Measurements from ENCODE around the gene FIG4. TPM values are rescaled to one million over a fixed set of nuclear protein-coding genes. Genes with fewer than 3 reads are reported as not detected.
"Not testable (repeated sequence)": the region's sequence is repeated elsewhere in the genome, so short reads cannot be mapped to it uniquely, and the experiment has no call there.

FIG4 gene
- total RNA-seq, 1 experiment from 2014 or later: 5.7 TPM

- H3K4me1 ChIP-seq (ENCODE audit: insufficient read depth, low read length): peaks cover 7% of the 10 kb centered on the region
- no peaks in the 10 kb centered on the region for H3K9me3 ChIP-seq (ENCODE audit: low read length)
- H3K9ac ChIP-seq (ENCODE audit: low read length): no peak overlapping the region
- H3K27ac ChIP-seq (ENCODE audit: low read length): no peak overlapping the region
- no peak overlapping the region for H3K4me2 ChIP-seq (ENCODE audit: low read length)
- ATAC-seq: no peak
- CTCF ChIA-PET: no interaction called here
- POLR2A ChIA-PET (ENCODE audit: unreplicated experiment): no interaction called here
- no peaks in the 10 kb centered on the region for H3K79me2 ChIP-seq (ENCODE audit: low read length)
- TF ChIP-seq, protein P1, sequence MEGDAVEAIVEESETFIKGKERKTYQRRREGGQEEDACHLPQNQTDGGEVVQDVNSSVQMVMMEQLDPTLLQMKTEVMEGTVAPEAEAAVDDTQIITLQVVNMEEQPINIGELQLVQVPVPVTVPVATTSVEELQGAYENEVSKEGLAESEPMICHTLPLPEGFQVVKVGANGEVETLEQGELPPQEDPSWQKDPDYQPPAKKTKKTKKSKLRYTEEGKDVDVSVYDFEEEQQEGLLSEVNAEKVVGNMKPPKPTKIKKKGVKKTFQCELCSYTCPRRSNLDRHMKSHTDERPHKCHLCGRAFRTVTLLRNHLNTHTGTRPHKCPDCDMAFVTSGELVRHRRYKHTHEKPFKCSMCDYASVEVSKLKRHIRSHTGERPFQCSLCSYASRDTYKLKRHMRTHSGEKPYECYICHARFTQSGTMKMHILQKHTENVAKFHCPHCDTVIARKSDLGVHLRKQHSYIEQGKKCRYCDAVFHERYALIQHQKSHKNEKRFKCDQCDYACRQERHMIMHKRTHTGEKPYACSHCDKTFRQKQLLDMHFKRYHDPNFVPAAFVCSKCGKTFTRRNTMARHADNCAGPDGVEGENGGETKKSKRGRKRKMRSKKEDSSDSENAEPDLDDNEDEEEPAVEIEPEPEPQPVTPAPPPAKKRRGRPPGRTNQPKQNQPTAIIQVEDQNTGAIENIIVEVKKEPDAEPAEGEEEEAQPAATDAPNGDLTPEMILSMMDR (conservative IDR thresholded peaks at IDR 0.05; ENCODE audit: low read depth, low read length): no peak
- no peak for TF ChIP-seq EZH2phosphoT487 (IDR thresholded peaks at IDR 0.05; ENCODE audit: borderline replicate concordance, low read length)
- TF ChIP-seq EZH2 (IDR thresholded peaks at IDR 0.05; ENCODE audit: low read length, unreplicated experiment): no peak
- no peaks in the 10 kb centered on the region for H3K9me2 ChIP-seq (replicated peaks; ENCODE audit: low read length)
- DNase-seq: no peak
- no peaks in the 10 kb centered on the region for H3F3A ChIP-seq (ENCODE audit: low read length, unreplicated experiment)
- H2AFZ ChIP-seq (ENCODE audit: low read length): no peak overlapping the region
- H3K36me3 ChIP-seq (ENCODE audit: low read depth, low read length): no peaks in the 10 kb centered on the region
- no TSS peak for BruUV-seq (replicated peaks)
- H4K20me1 ChIP-seq (ENCODE audit: low read length): no peaks in the 10 kb centered on the region
- H3K4me3 ChIP-seq (ENCODE audit: low read length): no peak overlapping the region
- intact Hi-C loops (cut with micrococcal nuclease): no loop called here
- no peaks in the 10 kb centered on the region for H3K27me3 ChIP-seq (ENCODE audit: low read length)
These were observed 14.4 kb upstream of the FIG4 start for GRCh38 chr6:109676724-109677123.

DNA sequence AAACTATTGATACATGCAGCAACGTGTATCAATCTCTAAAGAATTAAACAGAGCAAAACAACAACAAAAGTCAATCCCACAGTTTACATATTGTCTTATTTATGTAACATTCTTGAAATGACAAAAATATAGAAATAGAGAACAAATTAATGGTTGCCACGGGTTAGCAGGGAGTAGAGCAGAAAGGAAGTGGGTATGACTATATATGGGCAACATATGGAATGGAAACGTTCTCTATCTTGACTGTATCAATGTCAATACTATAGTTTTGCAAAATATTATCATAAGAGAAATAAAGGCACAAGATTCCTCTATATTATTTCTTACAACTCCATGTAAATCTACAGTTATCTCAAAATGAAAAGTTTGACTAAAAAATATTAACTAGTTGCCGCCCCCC, 12.9 kb upstream of the FIG4 start:
- Histone ChIP-seq H3K9ac (ENCODE audit: low read length) (no peak overlapping the region), H3K27ac (ENCODE audit: low read length) (no peak overlapping the region), H3K9me2 (replicated peaks; ENCODE audit: low read length) (no peaks in the 10 kb centered on the region), H3K4me3 (ENCODE audit: low read length) (no peak overlapping the region), H3F3A (ENCODE audit: low read length, unreplicated experiment) (no peaks in the 10 kb centered on the region), H3K36me3 (ENCODE audit: low read depth, low read length) (no peaks in the 10 kb centered on the region), H2AFZ (ENCODE audit: low read length) (no peak overlapping the region), H3K79me2 (ENCODE audit: low read length) (no peaks in the 10 kb centered on the region), H4K20me1 (ENCODE audit: low read length) (no peaks in the 10 kb centered on the region), H3K9me3 (ENCODE audit: low read length) (no peaks in the 10 kb centered on the region), H3K4me2 (ENCODE audit: low read length) (no peak overlapping the region), H3K4me1 (ENCODE audit: insufficient read depth, low read length) (no peaks in the 10 kb centered on the region), H3K27me3 (ENCODE audit: low read length) (no peaks in the 10 kb centered on the region)
- ATAC-seq (no peak), DNase-seq (no peak)
- TF ChIP-seq, protein P1 (conservative IDR thresholded peaks at IDR 0.05; ENCODE audit: low read depth, low read length): no peak
- TF ChIP-seq EZH2phosphoT487 (IDR thresholded peaks at IDR 0.05; ENCODE audit: borderline replicate concordance, low read length): no peak
- intact Hi-C loops (cut with micrococcal nuclease): no loop called here
- ChIA-PET CTCF (no interaction called here), POLR2A (ENCODE audit: unreplicated experiment) (no interaction called here)
- no TSS peak for BruUV-seq (replicated peaks)

DNA sequence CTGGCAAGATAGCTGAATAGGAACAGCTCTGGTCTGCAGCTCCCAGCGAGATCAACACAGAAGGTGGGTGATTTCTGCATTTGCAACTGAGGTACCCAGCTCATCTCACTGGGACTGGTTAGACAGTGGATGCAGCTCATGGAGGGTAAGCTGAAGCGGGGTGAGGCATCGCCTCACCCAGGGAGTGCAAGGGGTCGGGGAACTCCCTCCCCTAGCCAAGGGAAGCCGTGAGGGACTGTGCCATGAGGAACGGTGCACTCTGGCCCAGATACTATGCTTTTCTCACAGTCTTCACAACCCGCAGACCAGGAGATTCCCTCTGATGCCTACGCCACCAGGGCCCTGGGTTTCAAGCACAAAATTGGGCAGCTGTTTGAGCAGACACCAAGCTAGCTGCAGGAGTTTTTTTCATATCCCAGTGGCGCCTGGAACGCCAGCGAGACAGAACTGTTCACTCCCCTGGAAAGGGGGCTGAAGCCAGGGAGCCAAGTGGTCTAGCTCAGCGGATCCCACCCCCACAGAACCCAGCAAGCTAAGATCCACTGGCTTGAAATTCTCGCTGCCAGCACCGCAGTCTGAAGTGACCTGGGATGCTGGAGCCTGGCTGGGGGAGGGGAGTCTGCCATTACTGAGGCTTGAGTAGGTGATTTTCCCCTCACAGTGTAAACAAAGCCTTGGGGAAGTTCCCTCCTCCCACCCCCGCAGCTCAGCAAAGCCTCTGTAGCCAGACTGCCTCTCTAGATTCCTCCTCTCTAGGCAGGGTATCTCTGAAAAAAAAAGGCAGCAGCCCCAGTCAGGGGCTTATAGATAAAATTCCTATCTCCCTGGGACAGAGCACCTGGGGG, 12.2 kb upstream of the FIG4 start:
- ATAC-seq; H3K36me3 ChIP-seq (ENCODE audit: low read depth, low read length); POLR2A ChIA-PET (ENCODE audit: unreplicated experiment); H3K79me2 ChIP-seq (ENCODE audit: low read length); intact Hi-C loops (cut with micrococcal nuclease); CTCF ChIA-PET; H3K27ac ChIP-seq (ENCODE audit: low read length); H3K4me2 ChIP-seq (ENCODE audit: low read length); BruUV-seq (replicated peaks); H3K9me3 ChIP-seq (ENCODE audit: low read length); H3K27me3 ChIP-seq (ENCODE audit: low read length); H3K9ac ChIP-seq (ENCODE audit: low read length); DNase-seq; H3K9me2 ChIP-seq (replicated peaks; ENCODE audit: low read length); H4K20me1 ChIP-seq (ENCODE audit: low read length); H3K4me3 ChIP-seq (ENCODE audit: low read length); H3K4me1 ChIP-seq (ENCODE audit: insufficient read depth, low read length); H3F3A ChIP-seq (ENCODE audit: low read length, unreplicated experiment); H2AFZ ChIP-seq (ENCODE audit: low read length): not testable (repeated sequence)

Data from PC-3 (cell line).